ENCODE results near the gene HDAC10.

- no peak for TF ChIP-seq CTCF (IDR thresholded peaks at IDR 0.05)
- no peak for TF ChIP-seq POLR2A (IDR thresholded peaks at IDR 0.05; ENCODE audit: low read depth)
- no peak for TF ChIP-seq POLR2AphosphoS5 (IDR thresholded peaks at IDR 0.05)
These were observed 39.0 kb upstream of the HDAC10 start for GRCh38 chr22:50289942-50290630.
